Duodenal mucosa (tissue), 2 donors: ENCODE data around the gene SNTG2.
"Not testable (repeated sequence)": the region's sequence is repeated elsewhere in the genome, so short reads cannot be mapped to it uniquely, and the experiment has no call there.

Source experiments
- H3K27ac ChIP-seq: one replicate; pipeline ENCODE4 v1.7.0; 2013; ENCODE audit warnings: low read depth, low read length
- H3K27me3 ChIP-seq, 2 donors: one replicate each; pipeline ENCODE4 v1.7.0; 2013; ENCODE audit warnings: low read length in 2 of 2, control low read depth in 1 of 2; ENCODE audit not compliant: insufficient read depth in 2 of 2, control insufficient read depth in 1 of 2
- H3K36me3 ChIP-seq, 2 donors: one replicate each; pipeline ENCODE4 v1.7.0; 2013; ENCODE audit warnings: low read length in 2 of 2, control low read depth in 1 of 2; ENCODE audit not compliant: insufficient read depth in 2 of 2, control insufficient read depth in 1 of 2
- H3K4me1 ChIP-seq, 2 donors: one replicate each; pipeline ENCODE4 v1.7.0; 2013; ENCODE audit warnings: low read length in 2 of 2, control low read depth in 1 of 2; ENCODE audit not compliant: insufficient read depth in 2 of 2, control insufficient read depth in 1 of 2
- H3K4me3 ChIP-seq, 2 donors: one replicate each; pipeline ENCODE4 v1.7.0; 2013; ENCODE audit warnings: low read length in 2 of 2, low read depth in 1 of 2
- H3K9ac ChIP-seq, 2 donors: one replicate each; pipeline ENCODE4 v1.7.0; 2013; ENCODE audit warnings: low read length in 2 of 2, low read depth in 1 of 2
- H3K9me3 ChIP-seq, 2 donors: one replicate each; pipeline ENCODE4 v1.7.0; 2013; ENCODE audit warnings: low read length in 2 of 2, control low read depth in 1 of 2; ENCODE audit not compliant: control insufficient read depth in 1 of 2

SNTG2 gene

GRCh38 chr2:1219901-1220573 is 269.4 kb downstream of the SNTG2 start:
- Histone ChIP-seq H3K4me3 (no peak overlapping the region), H3K36me3 (no peaks in the 10 kb centered on the region), H3K4me1 (no peaks in the 10 kb centered on the region), H3K9ac (no peak overlapping the region), H3K27me3 (no peaks in the 10 kb centered on the region), H3K9me3 (peaks cover 7 to 24% of the 10 kb centered on the region in 2 donors), H3K27ac (no peak overlapping the region)

DNA sequence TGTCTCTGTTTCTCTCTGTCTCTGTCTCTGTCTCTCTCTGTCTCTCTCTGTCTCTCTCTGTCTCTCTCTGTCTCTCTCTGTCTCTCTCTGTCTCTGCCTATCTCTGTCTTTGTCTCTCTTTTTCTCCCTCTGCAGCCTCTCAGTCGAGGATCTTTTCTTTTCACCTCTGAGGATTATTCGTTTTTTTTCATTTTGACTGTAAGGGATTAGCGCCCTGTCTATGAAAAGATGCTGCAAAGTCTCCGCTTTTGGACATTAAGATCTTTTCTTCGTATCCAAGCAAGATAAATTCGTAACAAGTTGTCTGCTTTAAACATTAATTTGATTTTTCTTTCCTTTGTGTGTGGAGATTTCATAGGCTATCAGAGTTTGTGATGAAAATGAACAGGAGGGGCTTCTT is 271.4 kb downstream of the SNTG2 start:
- Histone ChIP-seq H3K27ac (no peak overlapping the region), H3K36me3 (no peaks in the 10 kb centered on the region), H3K4me1 (no peaks in the 10 kb centered on the region), H3K4me3 (no peak overlapping the region), H3K9ac (no peak overlapping the region), H3K27me3 (no peaks in the 10 kb centered on the region), H3K9me3 (peaks cover 7 to 24% of the 10 kb centered on the region in 2 donors)

GRCh38 chr2:1223791-1224190 is 273.1 kb downstream of the SNTG2 start:
- peaks cover 4 to 15% of the 10 kb centered on the region in 2 donors for H3K9me3 ChIP-seq
- no peaks in the 10 kb centered on the region for H3K36me3 ChIP-seq
- no peak overlapping the region for H3K4me3 ChIP-seq
- H3K9ac ChIP-seq = no peak overlapping the region
- no peaks in the 10 kb centered on the region for H3K4me1 ChIP-seq
- no peaks in the 10 kb centered on the region for H3K27me3 ChIP-seq
- no peak overlapping the region for H3K27ac ChIP-seq

- Histone ChIP-seq H3K4me3 (no peak overlapping the region), H3K9me3 (peaks cover 4 to 11% of the 10 kb centered on the region in 2 donors), H3K4me1 (no peaks in the 10 kb centered on the region), H3K9ac (no peak overlapping the region), H3K27ac (no peak overlapping the region), H3K27me3 (no peaks in the 10 kb centered on the region), H3K36me3 (no peaks in the 10 kb centered on the region)
Measured at GRCh38 chr2:1224901-1225300, 274.3 kb downstream of the SNTG2 start.

DNA sequence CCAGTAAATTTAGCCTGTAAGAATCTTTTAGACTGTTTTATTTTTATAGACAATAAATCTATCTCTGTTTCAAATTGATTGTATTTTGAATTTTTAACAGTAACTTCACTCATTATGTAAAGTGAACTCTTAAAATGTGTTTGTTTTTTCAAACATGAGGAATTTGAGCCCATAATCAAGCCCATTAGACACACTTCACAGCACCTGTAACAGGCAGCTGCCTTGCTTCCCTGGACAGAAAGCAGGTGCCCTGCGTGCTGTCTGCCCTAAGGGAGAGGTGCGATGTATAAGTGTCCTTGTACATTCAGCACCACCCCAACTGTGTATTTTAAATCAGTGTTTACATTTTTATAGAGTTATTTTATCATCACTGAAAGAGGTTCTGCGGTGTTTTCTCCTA is 276.1 kb downstream of the SNTG2 start:
- no peak overlapping the region for H3K27ac ChIP-seq
- no peaks in the 10 kb centered on the region for H3K27me3 ChIP-seq
- peaks cover 0 to 2% of the 10 kb centered on the region in 2 donors for H3K9me3 ChIP-seq
- H3K9ac ChIP-seq = no peak overlapping the region
- H3K4me3 ChIP-seq = no peak overlapping the region
- no peaks in the 10 kb centered on the region for H3K36me3 ChIP-seq
- no peaks in the 10 kb centered on the region for H3K4me1 ChIP-seq

DNA sequence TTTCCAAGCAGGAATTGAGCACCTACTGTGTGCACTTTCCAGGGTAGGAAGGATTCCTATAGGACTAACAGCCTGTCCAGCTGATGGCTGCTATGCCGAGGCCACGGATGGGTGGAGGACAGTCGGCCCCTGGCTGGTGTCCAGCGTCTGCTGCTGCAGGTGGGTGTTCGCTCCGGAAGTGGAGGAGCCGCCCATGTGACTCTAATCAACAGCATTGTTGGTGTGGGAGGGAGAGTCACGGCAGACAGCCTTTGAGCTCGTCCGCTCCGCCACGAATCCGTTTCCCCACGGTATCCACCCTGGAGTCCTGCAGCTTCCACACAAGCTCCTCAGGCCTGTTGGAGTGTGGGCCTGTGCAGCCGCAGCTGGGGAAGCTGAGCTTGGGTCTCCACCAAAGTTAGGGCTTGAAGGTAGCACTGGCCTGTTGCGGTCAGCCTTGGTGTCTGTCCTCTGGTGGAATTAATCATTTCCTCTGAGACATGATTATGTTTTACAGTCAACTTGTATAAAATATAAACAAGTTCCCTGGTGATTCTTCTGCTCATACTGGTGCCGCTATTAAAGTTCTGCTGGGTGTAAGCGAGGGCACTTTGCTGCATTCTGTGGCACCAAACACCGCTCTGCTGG is 276.7 kb downstream of the SNTG2 start:
- Histone ChIP-seq H3K9ac (no peak overlapping the region), H3K36me3 (no peaks in the 10 kb centered on the region), H3K4me3 (no peak overlapping the region), H3K9me3 (peaks cover 0 to 2% of the 10 kb centered on the region in 2 donors), H3K4me1 (no peaks in the 10 kb centered on the region), H3K27me3 (no peaks in the 10 kb centered on the region), H3K27ac (no peak overlapping the region)

DNA sequence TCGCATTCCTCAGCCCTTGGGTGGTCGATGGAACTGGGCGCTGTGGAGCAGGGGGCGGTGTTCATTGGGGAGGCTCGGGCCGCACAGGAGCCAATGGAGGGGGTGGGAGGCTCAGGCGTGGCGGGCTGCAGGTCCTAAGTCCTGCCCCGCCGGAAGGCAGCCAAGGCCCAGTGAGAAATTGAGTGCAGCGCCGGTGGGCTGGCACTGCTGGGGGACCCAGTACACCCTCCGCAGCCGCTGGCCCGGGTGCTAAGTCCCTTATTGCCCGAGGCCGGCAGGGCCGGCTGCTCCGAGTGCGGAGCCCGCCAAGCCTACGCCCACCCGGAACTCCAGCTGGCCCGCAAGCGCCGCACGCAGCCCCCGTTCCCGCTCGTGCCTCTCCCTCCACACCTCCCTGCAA is 278.9 kb downstream of the SNTG2 start:
- not testable (repeated sequence) for H3K4me3 ChIP-seq, H3K36me3 ChIP-seq, H3K9me3 ChIP-seq, H3K9ac ChIP-seq, H3K4me1 ChIP-seq, H3K27ac ChIP-seq, H3K27me3 ChIP-seq

- Histone ChIP-seq H3K36me3 (no peaks in the 10 kb centered on the region), H3K9ac (no peak overlapping the region), H3K4me1 (no peaks in the 10 kb centered on the region), H3K9me3 (peaks cover 0 to 2% of the 10 kb centered on the region in 2 donors), H3K27me3 (no peaks in the 10 kb centered on the region), H3K4me3 (no peak overlapping the region), H3K27ac (no peak overlapping the region)
Measured at GRCh38 chr2:1230155-1230893, 279.7 kb downstream of the SNTG2 start.

DNA sequence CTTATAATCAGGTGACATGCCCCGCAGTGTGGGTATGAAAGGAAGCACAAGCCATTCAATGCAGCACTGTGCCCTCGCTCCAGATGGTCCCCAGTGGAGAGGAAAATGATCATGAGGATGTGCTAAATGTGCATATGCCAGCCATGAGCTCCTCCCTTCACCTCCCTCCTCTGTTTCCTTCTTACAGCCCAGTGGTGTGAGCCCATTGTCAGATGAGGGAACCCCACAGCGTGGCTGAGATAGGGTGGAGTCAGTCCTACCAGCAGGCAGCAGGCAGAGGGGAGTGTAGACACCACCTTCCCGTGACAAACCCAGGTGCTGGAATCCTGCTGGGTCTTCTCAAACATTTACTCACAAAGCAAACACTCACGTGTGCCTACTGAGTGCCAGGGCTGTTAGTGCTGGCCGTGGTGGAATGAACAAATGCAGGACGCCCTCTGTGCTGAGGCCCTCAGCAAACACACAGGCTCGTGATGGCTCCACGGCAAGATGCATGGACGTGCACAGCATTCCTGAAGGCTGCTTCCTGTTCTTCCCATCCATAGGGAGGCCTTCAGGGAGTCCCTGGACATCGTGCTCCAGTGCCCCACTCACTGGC is 280.9 kb downstream of the SNTG2 start:
- H3K9ac ChIP-seq = no peak overlapping the region
- no peaks in the 10 kb centered on the region for H3K27me3 ChIP-seq
- no peaks in the 10 kb centered on the region for H3K36me3 ChIP-seq
- H3K27ac ChIP-seq = no peak overlapping the region
- no peaks in the 10 kb centered on the region for H3K4me1 ChIP-seq
- H3K4me3 ChIP-seq = no peak overlapping the region
- H3K9me3 ChIP-seq = peaks cover 0 to 2% of the 10 kb centered on the region in 2 donors

DNA sequence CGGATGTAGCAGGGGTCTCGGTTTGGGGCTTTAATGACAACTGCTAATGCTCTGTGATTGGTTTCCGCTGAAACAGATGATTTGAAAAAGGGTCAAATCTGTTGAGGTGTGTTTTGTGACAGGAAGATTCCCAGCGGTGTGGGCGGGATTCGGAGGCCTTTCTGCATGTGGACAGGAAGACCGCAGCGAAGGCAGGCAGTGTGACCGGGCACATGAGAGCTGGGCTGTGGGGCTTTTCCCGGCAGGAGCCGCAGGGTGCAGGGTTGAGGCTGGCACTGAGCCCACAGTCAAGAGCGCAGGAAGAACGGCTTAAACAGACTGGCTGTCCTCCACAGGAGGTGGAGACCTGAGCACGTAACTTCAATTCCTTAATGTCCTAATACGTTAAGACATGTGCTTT is 282.6 kb downstream of the SNTG2 start:
- Histone ChIP-seq H3K27me3 (no peaks in the 10 kb centered on the region), H3K36me3 (no peaks in the 10 kb centered on the region), H3K9me3 (peaks cover 0 to 2% of the 10 kb centered on the region in 2 donors), H3K9ac (no peak overlapping the region), H3K4me1 (no peaks in the 10 kb centered on the region), H3K4me3 (no peak overlapping the region), H3K27ac (no peak overlapping the region)
